ENCODE data around the gene SEMA3G.
A peak's percentile ranks its signal among the peaks of the same experiment; 100 is the strongest.

The SEMA3G gene

GRCh38 chr3:52446631-52447511, 2.0 kb upstream of the SEMA3G start:
- TF ChIP-seq CTCF (IDR thresholded peaks at IDR 0.05; ENCODE audit: insufficient read depth, low read length, missing control alignments): peak; percentile 96
- no peak overlapping the region for H3K4me3 ChIP-seq (ENCODE audit: low read depth, low read length)
- POLR2A ChIA-PET: no interaction called here
- CTCF ChIA-PET: interaction anchor here (0.7 to 26.2 kb wide), 21 partner anchors 9 to 444 kb away, joined by 3 to 1004 read pairs (median 4); partner anchors contain the start of genes NISCH, TNNC1 and TWF2
- no peak for DNase-seq (ENCODE audit: low read depth, low spot score)

- ChIA-PET POLR2A (no interaction called here), CTCF (interaction anchor here (0.7 to 26.2 kb wide), 12 partner anchors 10 to 249 kb away, joined by 3 to 1004 read pairs (median 6); partner anchors contain the start of genes NISCH, TNNC1 and TWF2)
- no peak for DNase-seq (ENCODE audit: low read depth, low spot score)
- no peak overlapping the region for H3K4me3 ChIP-seq (ENCODE audit: low read depth, low read length)
- no peak for TF ChIP-seq CTCF (IDR thresholded peaks at IDR 0.05; ENCODE audit: insufficient read depth, low read length, missing control alignments)
Observed at GRCh38 chr3:52446042-52446441, 1.1 kb upstream of the SEMA3G start.

- no peak for DNase-seq (ENCODE audit: low read depth, low spot score)
- no peak overlapping the region for H3K4me3 ChIP-seq (ENCODE audit: low read depth, low read length)
- no peak for TF ChIP-seq CTCF (IDR thresholded peaks at IDR 0.05; ENCODE audit: insufficient read depth, low read length, missing control alignments)
- POLR2A ChIA-PET: no interaction called here
- CTCF ChIA-PET: interaction anchor here (1.5 to 26.2 kb wide), 4 partner anchors 12 to 224 kb away, joined by 3 to 1004 read pairs (median 42); partner anchors contain the start of genes NISCH and TNNC1
Observed at GRCh38 chr3:52443791-52444687, 864 bp downstream of the SEMA3G start.

- H3K4me3 ChIP-seq (ENCODE audit: low read depth, low read length): no peak overlapping the region
- POLR2A ChIA-PET: no interaction called here
- DNase-seq (ENCODE audit: low read depth, low spot score): no peak
- TF ChIP-seq CTCF (IDR thresholded peaks at IDR 0.05; ENCODE audit: insufficient read depth, low read length, missing control alignments): no peak
- CTCF ChIA-PET: interaction anchor here (26.2 kb wide), 1 partner anchor 18 kb away, joined by 1004 read pairs; no protein-coding TSS in a partner anchor
Observed at GRCh38 chr3:52443268-52443610, 1.7 kb downstream of the SEMA3G start.

GRCh38 chr3:52442409-52443267, 2.3 kb downstream of the SEMA3G start:
- no peak overlapping the region for H3K4me3 ChIP-seq (ENCODE audit: low read depth, low read length)
- no peak for DNase-seq (ENCODE audit: low read depth, low spot score)
- ChIA-PET CTCF (interaction anchor here (26.2 kb wide), 1 partner anchor 17 kb away, joined by 1004 read pairs; no protein-coding TSS in a partner anchor), POLR2A (no interaction called here)
- TF ChIP-seq CTCF (IDR thresholded peaks at IDR 0.05; ENCODE audit: insufficient read depth, low read length, missing control alignments): no peak
